Astrocyte (in vitro differentiated cells and primary cell): ENCODE results near the gene EXD3. TPM values are rescaled to one million over a fixed set of nuclear protein-coding genes. Genes with fewer than 3 reads are reported as not detected.

Experiments
- DNase-seq: peaks from one replicate; pipeline ENCODE4 v3.0.0-alpha.2; 2010; ENCODE audit warnings: low read depth
- FAIRE-seq: peaks from 2 replicates; lab custom pipeline; 2011; peaks lifted over from hg19 to GRCh38; lab: Jason Lieb, UNC
- H2AFZ ChIP-seq: 2 replicates; pipeline ENCODE4 v1.6.0; 2012; ENCODE audit warnings: low read depth, low read length, inconsistent platforms
- H3K27ac ChIP-seq: 2 replicates; pipeline ENCODE4 v1.5.1; 2011; ENCODE audit warnings: low read depth, low read length, inconsistent platforms
- H3K27me3 ChIP-seq: 2 replicates; pipeline ENCODE4 v1.6.0; 2011; ENCODE audit warnings: low read length, inconsistent platforms; ENCODE audit not compliant: insufficient read depth
- H3K36me3 ChIP-seq: 2 replicates; pipeline ENCODE4 v1.5.1; 2011; ENCODE audit warnings: low read length, inconsistent platforms; ENCODE audit not compliant: insufficient read depth
- H3K4me1 ChIP-seq: 2 replicates; pipeline ENCODE4 v1.5.1; 2011; ENCODE audit warnings: low read length, inconsistent platforms; ENCODE audit not compliant: insufficient read depth
- H3K4me2 ChIP-seq: 2 replicates; pipeline ENCODE4 v1.6.0; 2012; ENCODE audit warnings: low read length, inconsistent platforms
- H3K4me3 ChIP-seq: 2 replicates; pipeline ENCODE4 v1.5.1; 2011; ENCODE audit warnings: low read depth, mild to moderate bottlenecking, low read length, inconsistent platforms; ENCODE audit not compliant: insufficient read depth
- H3K79me2 ChIP-seq: 2 replicates; pipeline ENCODE4 v1.6.0; 2012; ENCODE audit warnings: mild to moderate bottlenecking, low read length, inconsistent platforms; ENCODE audit not compliant: insufficient read depth
- H3K9ac ChIP-seq: 2 replicates; pipeline ENCODE4 v1.6.0; 2012; ENCODE audit warnings: mild to moderate bottlenecking, low read length, inconsistent platforms
- H3K9me3 ChIP-seq: 2 replicates; pipeline ENCODE4 v1.5.1; 2012; ENCODE audit warnings: low read depth, mild to moderate bottlenecking, low read length, inconsistent platforms; ENCODE audit not compliant: insufficient read depth
- H4K20me1 ChIP-seq: 2 replicates; pipeline ENCODE4 v1.6.0; 2012; ENCODE audit warnings: low read length, inconsistent platforms; ENCODE audit not compliant: insufficient read depth
- H3K27ac Mint-ChIP-seq: one replicate; pipeline ENCODE4 v1.8.0; 2021; ENCODE audit warnings: mild to moderate bottlenecking, mixed read lengths; ENCODE audit not compliant: unreplicated experiment
- H3K27me3 Mint-ChIP-seq: one replicate; pipeline ENCODE4 v1.8.0; 2021; ENCODE audit warnings: low read depth, mixed read lengths; ENCODE audit not compliant: unreplicated experiment
- H3K36me3 Mint-ChIP-seq: one replicate; pipeline ENCODE4 v1.8.0; 2021; ENCODE audit warnings: low read depth, mixed read lengths; ENCODE audit not compliant: unreplicated experiment
- H3K4me1 Mint-ChIP-seq: one replicate; pipeline ENCODE4 v1.8.0; 2021; ENCODE audit warnings: low read depth, mixed read lengths; ENCODE audit not compliant: unreplicated experiment
- H3K4me3 Mint-ChIP-seq: one replicate; pipeline ENCODE4 v1.8.0; 2021; ENCODE audit warnings: mild to moderate bottlenecking, moderate library complexity, mixed read lengths; ENCODE audit not compliant: unreplicated experiment
- H3K9me3 Mint-ChIP-seq: one replicate; pipeline ENCODE4 v1.8.0; 2021; ENCODE audit warnings: mild to moderate bottlenecking, mixed read lengths; ENCODE audit not compliant: unreplicated experiment
- EZH2 ChIP-seq: IDR thresholded peaks from 2 replicates; pipeline ENCODE4 v1.6.1; 2012; ENCODE audit warnings: mild to moderate bottlenecking, low read length, inconsistent platforms; ENCODE audit not compliant: insufficient read depth
- total RNA-seq: library from RNA; stranded (reverse); gene quantifications from 2 replicates; pipeline ENCODE4 v1.2.1, GENCODE V29; 2021
- TF ChIP-seq, protein P1 (sequence below): IDR thresholded peaks from 2 replicates; pipeline ENCODE4 v1.5.1; 2011; ENCODE audit warnings: low read depth, mild to moderate bottlenecking, inconsistent platforms, low read length, moderate library complexity; ENCODE audit not compliant: insufficient read depth

The EXD3 gene
- total RNA-seq, 1 donor from 2014 or later = 8.5 TPM

DNA sequence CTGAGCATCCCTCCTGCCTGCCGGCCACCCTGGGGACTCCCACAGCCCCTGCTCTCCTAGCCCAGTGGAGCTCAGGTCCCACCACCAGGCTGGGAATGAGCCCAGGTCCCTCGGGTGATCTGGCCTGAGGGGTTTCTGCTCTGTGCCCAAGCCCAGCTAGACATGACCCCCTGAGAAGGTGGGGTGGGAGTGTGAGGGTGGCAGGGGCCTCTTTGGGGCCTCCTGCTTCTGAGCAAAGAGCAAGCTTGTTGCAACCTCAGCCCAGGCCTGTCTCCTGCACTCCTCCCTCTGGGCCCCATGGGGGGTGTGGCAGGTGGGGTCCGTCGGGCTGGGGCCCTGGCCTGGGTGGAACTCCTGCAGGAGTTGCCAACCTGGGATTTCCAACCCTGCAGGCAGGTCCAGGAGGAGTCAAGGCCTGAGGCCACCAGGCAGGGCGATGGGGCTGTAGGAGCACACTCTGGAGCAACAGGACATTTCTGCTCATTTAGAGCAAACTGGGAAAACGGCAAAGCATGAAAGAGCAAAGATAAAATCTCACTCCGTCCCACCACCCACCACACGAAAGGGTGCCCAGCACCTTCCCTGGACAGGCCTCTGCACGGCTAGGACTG is 109.5 kb downstream of the EXD3 start:
- Histone ChIP-seq H3K4me1 (peaks cover 5% of the 10 kb centered on the region), H3K27ac (no peak overlapping the region)
- no peaks in the 10 kb centered on the region for H3K27me3 Mint-ChIP-seq

GRCh38 chr9:137312852-137313325 is 110.1 kb downstream of the EXD3 start:
- Mint-ChIP-seq H3K9me3 (no peaks in the 10 kb centered on the region), H3K4me3 (no peak overlapping the region), H3K27ac (no peak overlapping the region), H3K4me1 (no peaks in the 10 kb centered on the region), H3K36me3 (no peaks in the 10 kb centered on the region), H3K27me3 (peaks cover 2% of the 10 kb centered on the region)
- Histone ChIP-seq H3K4me3 (no peak overlapping the region), H3K79me2 (no peaks in the 10 kb centered on the region), H3K27ac (no peak overlapping the region), H3K4me2 (no peak overlapping the region), H3K36me3 (no peaks in the 10 kb centered on the region), H4K20me1 (no peaks in the 10 kb centered on the region), H3K27me3 (no peaks in the 10 kb centered on the region), H3K4me1 (peaks cover 5% of the 10 kb centered on the region), H2AFZ (no peak overlapping the region), H3K9me3 (no peaks in the 10 kb centered on the region), H3K9ac (no peak overlapping the region)
- TF ChIP-seq EZH2 = no peak
- TF ChIP-seq, protein P1, sequence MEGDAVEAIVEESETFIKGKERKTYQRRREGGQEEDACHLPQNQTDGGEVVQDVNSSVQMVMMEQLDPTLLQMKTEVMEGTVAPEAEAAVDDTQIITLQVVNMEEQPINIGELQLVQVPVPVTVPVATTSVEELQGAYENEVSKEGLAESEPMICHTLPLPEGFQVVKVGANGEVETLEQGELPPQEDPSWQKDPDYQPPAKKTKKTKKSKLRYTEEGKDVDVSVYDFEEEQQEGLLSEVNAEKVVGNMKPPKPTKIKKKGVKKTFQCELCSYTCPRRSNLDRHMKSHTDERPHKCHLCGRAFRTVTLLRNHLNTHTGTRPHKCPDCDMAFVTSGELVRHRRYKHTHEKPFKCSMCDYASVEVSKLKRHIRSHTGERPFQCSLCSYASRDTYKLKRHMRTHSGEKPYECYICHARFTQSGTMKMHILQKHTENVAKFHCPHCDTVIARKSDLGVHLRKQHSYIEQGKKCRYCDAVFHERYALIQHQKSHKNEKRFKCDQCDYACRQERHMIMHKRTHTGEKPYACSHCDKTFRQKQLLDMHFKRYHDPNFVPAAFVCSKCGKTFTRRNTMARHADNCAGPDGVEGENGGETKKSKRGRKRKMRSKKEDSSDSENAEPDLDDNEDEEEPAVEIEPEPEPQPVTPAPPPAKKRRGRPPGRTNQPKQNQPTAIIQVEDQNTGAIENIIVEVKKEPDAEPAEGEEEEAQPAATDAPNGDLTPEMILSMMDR = no peak
- no peak for DNase-seq
- no peak for FAIRE-seq

More for the DNA sequence above, 109.5 kb downstream of the EXD3 start:
- no peak overlapping the region for H3K4me3 ChIP-seq
- FAIRE-seq = no peak
- H2AFZ ChIP-seq = no peak overlapping the region
- no peaks in the 10 kb centered on the region for H3K36me3 ChIP-seq
- no peak overlapping the region for H3K27ac Mint-ChIP-seq
- no peaks in the 10 kb centered on the region for H3K9me3 ChIP-seq
- H3K36me3 Mint-ChIP-seq = no peaks in the 10 kb centered on the region
- TF ChIP-seq EZH2 = no peak
- TF ChIP-seq, protein P1 = no peak
- H3K9ac ChIP-seq = no peak overlapping the region
- DNase-seq = no peak
- no peaks in the 10 kb centered on the region for H4K20me1 ChIP-seq
- H3K27me3 ChIP-seq = no peaks in the 10 kb centered on the region
- no peak overlapping the region for H3K4me3 Mint-ChIP-seq
- H3K79me2 ChIP-seq = no peaks in the 10 kb centered on the region
- no peak overlapping the region for H3K4me2 ChIP-seq
- no peaks in the 10 kb centered on the region for H3K4me1 Mint-ChIP-seq
- H3K9me3 Mint-ChIP-seq = no peaks in the 10 kb centered on the region

DNA sequence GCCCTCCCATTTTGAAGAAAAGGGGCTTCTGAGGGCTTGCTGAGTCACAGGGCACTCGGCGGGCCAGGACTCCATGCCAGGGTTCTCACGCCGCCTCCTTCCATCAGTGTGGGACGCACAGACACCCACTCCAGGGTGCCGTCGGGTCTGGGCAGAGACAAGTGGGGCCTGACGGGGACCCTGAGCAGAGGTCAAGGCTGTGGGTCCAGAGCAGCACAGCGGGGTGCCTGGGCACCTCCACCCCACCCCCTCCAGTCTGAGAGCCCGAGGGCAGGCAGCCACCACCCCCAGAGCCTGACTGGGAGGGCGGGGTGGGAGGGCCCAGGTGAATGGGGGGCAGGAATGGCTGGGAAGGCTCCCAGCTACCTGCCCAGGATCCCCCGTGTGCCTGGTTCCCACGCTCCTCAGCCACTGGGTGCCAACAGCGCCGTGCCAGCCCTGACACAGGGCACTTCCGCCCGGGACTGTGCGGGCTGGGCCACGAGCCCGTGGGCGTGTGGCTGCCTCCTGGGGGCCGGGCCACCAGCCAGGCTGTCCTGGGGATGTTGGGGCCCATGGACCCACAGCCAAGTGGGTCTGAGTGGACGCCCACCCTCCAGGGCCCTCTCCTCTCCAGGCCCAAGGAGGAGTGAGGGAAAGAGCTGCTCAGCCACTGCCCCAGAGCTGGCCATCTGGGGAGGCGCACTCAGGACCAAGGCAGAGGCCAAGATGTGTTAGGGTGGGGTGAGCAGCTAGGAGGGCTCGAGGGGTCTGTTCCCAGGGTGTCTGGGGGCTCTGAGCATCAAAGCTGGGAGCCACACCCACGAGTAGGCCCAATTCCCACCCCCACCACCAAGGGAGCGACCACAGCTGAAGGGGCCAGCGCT is 110.7 kb downstream of the EXD3 start:
- H3K36me3 ChIP-seq = no peaks in the 10 kb centered on the region
- no peaks in the 10 kb centered on the region for H4K20me1 ChIP-seq
- H3K27ac ChIP-seq = no peak overlapping the region
- no peak for TF ChIP-seq EZH2
- TF ChIP-seq, protein P1 = no peak
- H3K9me3 ChIP-seq = no peaks in the 10 kb centered on the region
- H3K27ac Mint-ChIP-seq = no peak overlapping the region
- peak overlapping the region; percentile 23 for H3K9ac ChIP-seq
- H3K4me1 ChIP-seq = peaks cover 5% of the 10 kb centered on the region
- no peaks in the 10 kb centered on the region for H3K27me3 ChIP-seq
- peaks cover 2% of the 10 kb centered on the region for H3K27me3 Mint-ChIP-seq
- FAIRE-seq = no peak
- no peak overlapping the region for H2AFZ ChIP-seq
- no peak overlapping the region for H3K4me2 ChIP-seq
- no peaks in the 10 kb centered on the region for H3K79me2 ChIP-seq
- no peaks in the 10 kb centered on the region for H3K36me3 Mint-ChIP-seq
- H3K4me1 Mint-ChIP-seq = no peaks in the 10 kb centered on the region
- H3K4me3 ChIP-seq = no peak overlapping the region
- no peak for DNase-seq
- no peaks in the 10 kb centered on the region for H3K9me3 Mint-ChIP-seq
- no peak overlapping the region for H3K4me3 Mint-ChIP-seq
